GM19035 (cell line): ENCODE results near the gene PDK1.

Experiments
- ATAC-seq: cut with Tn5 transposase; IDR thresholded peaks from one replicate; pipeline ENCODE4 v1.9.1; 2021; ENCODE audit not compliant: unreplicated experiment

PDK1 gene

GRCh38 chr2:172639823-172640222 lies 83.9 kb downstream of the PDK1 start:
- ATAC-seq = no peak

DNA sequence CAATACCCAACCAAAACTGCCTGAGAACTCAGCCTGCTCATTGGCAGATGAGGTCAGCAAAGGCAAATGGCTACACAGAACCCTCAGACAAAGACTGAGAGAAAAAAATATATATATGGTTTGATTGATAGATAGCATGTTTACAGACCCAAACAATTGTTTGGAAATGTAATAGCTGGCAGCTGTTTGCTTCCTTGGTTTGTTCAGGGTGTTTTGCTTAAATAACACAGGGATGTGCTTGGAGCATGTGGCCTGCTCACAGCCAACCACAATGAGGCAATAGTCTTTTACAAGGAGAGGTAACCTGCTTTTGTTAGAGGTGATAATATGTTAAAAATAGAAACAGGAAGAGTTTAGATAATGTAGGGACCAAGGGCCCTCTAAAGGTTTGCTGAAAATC lies 84.5 kb downstream of the PDK1 start:
- no peak for ATAC-seq

DNA sequence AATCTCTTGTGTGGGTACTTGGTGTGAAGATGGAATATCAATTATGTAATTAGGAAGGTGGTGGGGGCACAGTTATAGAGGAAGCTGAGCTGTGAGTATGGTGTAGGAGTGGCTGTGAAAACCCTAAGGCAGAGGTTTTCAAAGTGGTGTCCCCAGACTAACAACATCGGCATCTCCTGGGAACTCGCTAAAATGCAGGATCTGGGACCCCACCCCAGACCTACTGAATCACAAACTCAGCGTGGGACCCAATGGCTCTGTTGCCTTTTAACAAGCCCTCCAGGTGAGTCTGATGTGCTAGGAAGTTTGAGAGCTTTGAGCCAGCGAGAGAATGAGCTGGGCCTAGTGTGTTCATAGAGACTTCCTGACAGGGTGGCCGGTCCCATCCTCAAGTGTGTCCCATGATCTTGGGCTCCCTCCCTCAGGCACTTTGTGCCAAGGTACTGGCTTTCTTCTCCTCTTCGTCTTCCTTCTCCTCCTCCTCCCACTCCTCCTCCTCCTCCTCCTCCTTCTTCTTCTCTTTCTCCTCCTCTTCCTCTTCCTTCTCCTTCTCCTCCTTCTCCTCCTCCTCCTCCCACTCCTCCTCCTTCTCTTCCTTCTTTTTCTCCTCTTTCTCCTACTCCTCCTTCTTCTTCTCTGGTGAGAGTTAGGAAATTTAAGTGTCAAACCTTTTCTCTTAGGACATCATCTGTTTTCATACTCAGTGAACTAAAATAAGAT lies 86.6 kb downstream of the PDK1 start:
- no peak for ATAC-seq

DNA sequence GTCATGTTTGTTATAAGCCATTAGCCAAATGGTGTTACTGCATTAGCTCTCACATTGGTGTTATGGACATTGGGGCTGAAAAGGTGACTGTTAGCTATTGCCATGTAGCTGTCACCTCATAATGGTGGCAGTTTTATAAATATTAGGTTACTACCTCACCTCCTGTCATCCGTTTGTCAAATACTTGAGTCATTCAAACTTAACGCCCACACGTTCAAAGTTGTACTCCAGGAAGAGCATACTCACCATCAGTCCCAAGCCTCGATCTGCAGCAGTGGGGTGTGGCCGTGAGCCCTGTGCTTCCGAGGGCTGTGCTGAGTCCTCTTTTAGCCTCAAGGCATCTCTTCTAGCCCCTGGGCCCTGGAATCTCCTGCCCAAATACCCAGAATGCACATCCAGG lies 87.3 kb downstream of the PDK1 start:
- ATAC-seq = no peak

DNA sequence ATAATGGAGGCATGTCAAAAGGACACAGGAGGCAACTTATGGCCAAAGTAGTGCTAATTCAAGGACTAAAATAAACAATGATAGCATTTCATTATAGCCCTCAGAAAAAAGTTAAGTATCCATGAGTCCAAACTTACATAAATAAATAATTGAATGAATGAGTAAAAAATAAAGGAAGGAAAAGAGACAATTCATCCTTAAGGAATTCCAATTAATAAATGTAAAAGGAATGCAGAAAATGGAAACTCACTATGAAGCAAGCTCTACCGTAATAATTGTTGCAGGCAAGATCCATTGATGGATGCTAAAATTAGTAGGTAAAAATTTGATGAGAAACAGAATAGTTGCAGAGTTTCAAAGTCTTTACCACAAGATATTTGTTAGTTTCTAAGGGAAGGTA lies 91.5 kb downstream of the PDK1 start:
- ATAC-seq = no peak

GRCh38 chr2:172655091-172655837 lies 99.4 kb downstream of the PDK1 start:
- ATAC-seq = no peak

- ATAC-seq = no peak
Observed at GRCh38 chr2:172655838-172656573, 100.1 kb downstream of the PDK1 start.
